MM.1S (cell line): Measurements from ENCODE around the gene DHCR7.

Experiments used
- DNase-seq: peaks from one replicate; pipeline ENCODE4 v3.0.0-alpha.2; 2015
- H2AFZ ChIP-seq: fragments of 300-600 bp; sonication (generic); 2 replicates; pipeline ENCODE4 v1.6.0; 2016; ENCODE audit warnings: antibody characterized with exemption, low read length
- H3F3A ChIP-seq: fragments of 300-600 bp; sonication (generic); 2 replicates; pipeline ENCODE4 v1.6.1; 2016; ENCODE audit warnings: mild to moderate bottlenecking, antibody characterized with exemption, low read length, moderate library complexity, mixed read lengths; ENCODE audit not compliant: insufficient read depth
- H3K27ac ChIP-seq: fragments of 300-600 bp; sonication (generic); 2 replicates; pipeline ENCODE4 v1.5.1; 2016; ENCODE audit warnings: mild to moderate bottlenecking, low read length
- H3K27me3 ChIP-seq: fragments of 300-600 bp; sonication (generic); replicated peaks from 2 replicates; pipeline ENCODE4 v1.6.0; 2016; ENCODE audit warnings: low read length; ENCODE audit not compliant: insufficient read depth
- H3K36me3 ChIP-seq: fragments of 300-600 bp; sonication (generic); replicated peaks from 2 replicates; pipeline ENCODE4 v1.6.1; 2016; ENCODE audit warnings: mild to moderate bottlenecking, low read length, mixed read lengths; ENCODE audit not compliant: insufficient read depth
- H3K4me1 ChIP-seq: fragments of 300-600 bp; sonication (generic); 2 replicates; pipeline ENCODE4 v1.6.1; 2016; ENCODE audit warnings: low read length, mixed read lengths
- H3K4me2 ChIP-seq: fragments of 300-600 bp; sonication (generic); 2 replicates; pipeline ENCODE4 v1.6.0; 2016; ENCODE audit warnings: low read depth, low read length
- H3K4me3 ChIP-seq: fragments of 300-600 bp; sonication (generic); 2 replicates; pipeline ENCODE4 v1.5.1; 2016; ENCODE audit warnings: low read length, mixed read lengths
- H3K79me2 ChIP-seq: fragments of 300-600 bp; sonication (generic); 2 replicates; pipeline ENCODE4 v1.6.1; 2016; ENCODE audit warnings: mixed run types, low read length, mixed read lengths
- H3K9ac ChIP-seq: fragments of 300-600 bp; sonication (generic); 2 replicates; pipeline ENCODE4 v1.6.1; 2016; ENCODE audit warnings: low read length, mixed read lengths
- H3K9me2 ChIP-seq: fragments of 300-600 bp; sonication (generic); replicated peaks from 2 replicates; pipeline ENCODE4 v1.6.1; 2016; ENCODE audit warnings: mild to moderate bottlenecking, low read length, mixed read lengths; ENCODE audit not compliant: insufficient read depth
- H3K9me3 ChIP-seq: fragments of 300-600 bp; sonication (generic); replicated peaks from 2 replicates; pipeline ENCODE4 v1.6.1; 2016; ENCODE audit warnings: mild to moderate bottlenecking, low read length, mixed read lengths; ENCODE audit not compliant: insufficient read depth
- H4K20me1 ChIP-seq: fragments of 300-600 bp; sonication (generic); 2 replicates; pipeline ENCODE4 v1.6.1; 2016; ENCODE audit warnings: mild to moderate bottlenecking, low read length, moderate library complexity, mixed read lengths; ENCODE audit not compliant: insufficient read depth
- CTCF ChIP-seq: fragments of 300-600 bp; sonication (generic); IDR thresholded peaks from 2 replicates; pipeline ENCODE4 v1.5.1; 2016; ENCODE audit warnings: antibody characterized with exemption, low read length, mixed read lengths
- EZH2 ChIP-seq: fragments of 300-600 bp; sonication (generic); optimal IDR thresholded peaks from 2 replicates; pipeline ENCODE3; 2017; ENCODE audit warnings: low read depth, mild to moderate bottlenecking, antibody characterized with exemption, low read length, mixed read lengths
- EZH2phosphoT487 ChIP-seq: fragments of 300-600 bp; sonication (generic); IDR thresholded peaks from 2 replicates; pipeline ENCODE4 v1.6.1; 2018; ENCODE audit warnings: antibody characterized with exemption, low read length

Gene DHCR7

GRCh38 chr11:71385091-71385490 lies 63.1 kb downstream of the DHCR7 start:
- Histone ChIP-seq H3K79me2 (no peaks in the 10 kb centered on the region), H3K9me2 (no peaks in the 10 kb centered on the region), H4K20me1 (no peaks in the 10 kb centered on the region), H3K9ac (no peak overlapping the region), H3K27me3 (peaks cover 84% of the 10 kb centered on the region), H3K4me3 (no peak overlapping the region), H3K27ac (no peak overlapping the region), H3F3A (0 out of 2 replicates have a peak, but pooled peaks cover 5% of the 10 kb centered on the region), H2AFZ (no peak overlapping the region), H3K4me1 (peaks cover 12% of the 10 kb centered on the region), H3K9me3 (no peaks in the 10 kb centered on the region), H3K36me3 (no peaks in the 10 kb centered on the region), H3K4me2 (no peak overlapping the region)
- no peak for TF ChIP-seq EZH2phosphoT487
- no peak for TF ChIP-seq EZH2
- TF ChIP-seq CTCF: no peak
- no peak for DNase-seq

GRCh38 chr11:71384561-71384960 lies 63.6 kb downstream of the DHCR7 start:
- DNase-seq: no peak

More at GRCh38 chr11:71384561-71384960, 63.6 kb downstream of the DHCR7 start:
- Histone ChIP-seq H2AFZ (no peak overlapping the region), H3K9ac (no peak overlapping the region), H3K79me2 (no peaks in the 10 kb centered on the region), H3K9me2 (no peaks in the 10 kb centered on the region), H4K20me1 (no peaks in the 10 kb centered on the region), H3K4me1 (peaks cover 12% of the 10 kb centered on the region), H3K4me3 (no peak overlapping the region), H3K36me3 (no peaks in the 10 kb centered on the region), H3F3A (0 out of 2 replicates have a peak, but pooled peaks cover 5% of the 10 kb centered on the region), H3K27ac (no peak overlapping the region), H3K27me3 (peaks cover 78% of the 10 kb centered on the region), H3K4me2 (no peak overlapping the region), H3K9me3 (no peaks in the 10 kb centered on the region)
- no peak for TF ChIP-seq EZH2phosphoT487
- no peak for TF ChIP-seq CTCF
- TF ChIP-seq EZH2: no peak
